ENCODE data around the gene IBA57. TPM values are rescaled to one million over a fixed set of nuclear protein-coding genes. Genes with fewer than 3 reads are reported as not detected.
"Not testable (repeated sequence)": the region's sequence is repeated elsewhere in the genome, so short reads cannot be mapped to it uniquely, and the experiment has no call there.

IBA57 gene
- total RNA-seq, 1 donor from 2014 or later = 8.3 TPM

DNA sequence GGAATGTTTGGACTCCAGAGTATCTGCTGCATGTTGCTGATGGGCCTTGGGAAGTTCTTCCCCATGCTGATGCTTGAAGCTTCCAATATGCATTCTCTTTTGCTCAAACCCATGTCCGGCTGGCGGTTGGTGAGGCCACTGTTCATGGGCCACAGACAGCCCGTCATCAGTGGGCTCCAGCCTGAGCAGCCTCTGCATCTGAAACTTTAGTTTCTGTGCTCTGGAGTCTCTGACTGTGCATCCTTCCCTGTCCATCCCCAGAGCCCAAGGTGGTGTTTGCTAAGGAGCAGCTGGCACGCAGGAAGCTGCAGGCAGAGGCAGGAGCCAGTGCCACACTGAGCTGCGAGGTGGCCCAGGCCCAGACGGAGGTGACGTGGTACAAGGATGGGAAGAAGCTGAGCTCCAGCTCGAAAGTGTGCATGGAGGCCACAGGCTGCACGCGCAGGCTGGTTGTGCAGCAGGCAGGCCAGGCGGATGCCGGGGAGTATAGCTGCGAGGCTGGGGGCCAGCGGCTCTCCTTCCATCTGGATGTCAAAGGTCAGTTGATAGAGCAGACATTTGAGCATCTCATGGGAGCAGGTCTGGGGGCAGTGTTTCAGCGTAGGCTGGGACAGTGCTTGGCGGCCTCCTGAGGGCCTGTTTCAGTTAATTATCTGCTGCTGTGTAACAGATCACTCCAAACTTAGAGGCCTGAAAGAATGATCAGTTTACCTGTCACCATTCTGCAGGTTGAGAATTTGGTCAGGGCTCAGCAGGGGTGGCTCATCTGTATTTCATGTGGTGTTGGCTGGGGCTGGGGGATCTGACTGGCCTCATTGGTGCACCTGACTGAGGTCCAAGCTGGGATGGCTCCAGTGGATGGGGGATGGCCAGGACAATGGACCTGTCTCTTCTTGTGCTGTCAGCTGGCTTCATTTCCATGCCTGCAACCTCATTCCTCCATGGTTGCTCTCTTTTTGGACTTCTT lies 58.9 kb downstream of the IBA57 start:
- intact Hi-C loops (cut with micrococcal nuclease) = no loop called here

DNA sequence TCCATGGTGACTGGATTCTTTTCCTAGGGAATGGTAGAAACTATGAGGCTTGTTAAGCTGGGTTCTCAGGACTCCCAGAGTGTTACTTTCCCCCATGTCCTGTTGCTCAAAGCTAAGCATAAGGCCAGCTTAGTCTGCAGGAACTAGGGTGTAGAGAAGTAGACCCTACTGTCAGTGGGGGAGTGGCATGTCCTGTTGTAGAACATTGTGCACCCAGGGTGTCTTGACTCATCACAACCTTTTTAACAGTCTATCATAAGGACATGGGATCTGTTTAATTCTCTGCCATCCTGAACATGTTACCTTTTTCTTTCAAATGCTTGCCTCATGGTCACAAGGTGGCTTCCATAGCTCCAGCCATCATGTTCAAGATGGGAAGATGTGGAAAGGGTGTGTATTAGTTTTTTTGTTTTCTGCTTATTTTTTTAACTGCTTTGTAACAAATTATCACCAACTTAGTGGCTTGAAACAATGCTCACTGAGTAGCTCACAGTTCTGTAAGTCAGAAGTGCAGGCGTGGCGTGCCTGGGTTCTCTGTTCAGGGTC lies 59.6 kb downstream of the IBA57 start:
- intact Hi-C loops (cut with micrococcal nuclease) = no loop called here

- intact Hi-C loops (cut with micrococcal nuclease) = no loop called here
Measured at GRCh38 chr1:228225740-228226139, 60.1 kb downstream of the IBA57 start.

GRCh38 chr1:228226141-228226874 lies 60.7 kb downstream of the IBA57 start:
- intact Hi-C loops (cut with micrococcal nuclease) = no loop called here

- intact Hi-C loops (cut with micrococcal nuclease) = no loop called here
Measured at GRCh38 chr1:228226956-228227791, 61.6 kb downstream of the IBA57 start.

DNA sequence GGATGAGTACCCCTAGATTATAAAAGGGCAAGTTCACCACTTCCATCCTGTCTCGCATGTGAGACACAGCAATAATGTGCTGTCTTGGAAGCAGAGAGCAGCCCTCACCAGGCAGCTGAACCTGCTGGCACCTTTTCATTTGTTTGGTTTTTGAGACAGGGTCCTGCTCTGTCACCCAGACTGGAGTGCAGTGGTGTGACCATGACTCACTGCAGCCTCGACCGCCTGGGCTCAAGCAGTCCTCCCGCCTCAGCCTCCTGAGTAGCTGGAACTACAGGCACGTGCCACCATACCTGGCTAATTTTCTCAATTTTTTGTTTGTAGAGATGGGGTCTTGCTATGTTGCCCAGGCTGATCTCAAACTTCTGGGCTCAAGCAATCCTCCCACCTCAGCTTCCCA lies 62.5 kb downstream of the IBA57 start:
- intact Hi-C loops (cut with micrococcal nuclease) = not testable (repeated sequence)

- intact Hi-C loops (cut with micrococcal nuclease) = no loop called here
Measured at GRCh38 chr1:228228601-228229074, 63.0 kb downstream of the IBA57 start.

DNA sequence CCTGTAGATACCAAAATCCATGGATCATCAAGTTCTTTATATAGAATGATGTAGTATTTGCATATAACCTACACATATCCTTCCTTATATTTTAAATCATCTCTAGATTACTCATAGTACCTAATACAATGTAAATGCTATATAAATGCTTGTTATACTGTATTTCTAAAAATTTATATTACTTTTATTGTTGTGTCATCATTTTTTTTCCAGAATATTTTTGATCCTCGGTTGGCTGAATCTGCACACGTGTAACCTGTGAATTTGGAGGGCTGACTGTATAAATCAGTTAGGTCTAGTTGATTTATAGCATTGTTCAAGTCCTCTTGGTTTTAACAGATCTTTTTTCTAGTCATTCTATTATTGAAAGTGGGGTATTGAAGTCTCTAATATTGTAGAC lies 65.6 kb downstream of the IBA57 start:
- intact Hi-C loops (cut with micrococcal nuclease) = no loop called here

Other genes with a start within 250 kb of the IBA57 start
- gene WNT9A, start 217.9 kb upstream of the IBA57 start, total RNA-seq = 0.09 and 0.25 TPM in 2 replicates
- gene WNT3A, start 158.8 kb upstream of the IBA57 start, total RNA-seq = not detected in 2 replicates
- 347 and 352 TPM in 2 replicates for gene ARF1, start 83.1 kb upstream of the IBA57 start, total RNA-seq
- gene C1orf35, start 62.5 kb upstream of the IBA57 start, total RNA-seq = 18.8 and 20.0 TPM in 2 replicates
- 35.9 and 36.2 TPM in 2 replicates for gene MRPL55, start 56.5 kb upstream of the IBA57 start, total RNA-seq
- 240 and 247 TPM in 2 replicates for gene GUK1, start 25.5 kb upstream of the IBA57 start, total RNA-seq
- gene GJC2, start 15.9 kb upstream of the IBA57 start, total RNA-seq = 0.75 and 1.0 TPM in 2 replicates
- 21.6 and 23.1 TPM in 2 replicates for gene OBSCN, start 42.2 kb downstream of the IBA57 start, total RNA-seq
- gene TRIM11, start 241.0 kb downstream of the IBA57 start, total RNA-seq = 58.2 and 65.4 TPM in 2 replicates

All from T-helper 2 cell treated with Interferon-gamma antibody and Interleukin-4, amounts not matched to agents 100 ng/mL and 5 ng/mL, for 36 hours (primary cell).